ENCODE results near the gene SF3A1. TPM values are rescaled to one million over a fixed set of nuclear protein-coding genes. Genes with fewer than 3 reads are reported as not detected.

Gene SF3A1
- total RNA-seq, 1 experiment from 2014 or later = 97.1 TPM

DNA sequence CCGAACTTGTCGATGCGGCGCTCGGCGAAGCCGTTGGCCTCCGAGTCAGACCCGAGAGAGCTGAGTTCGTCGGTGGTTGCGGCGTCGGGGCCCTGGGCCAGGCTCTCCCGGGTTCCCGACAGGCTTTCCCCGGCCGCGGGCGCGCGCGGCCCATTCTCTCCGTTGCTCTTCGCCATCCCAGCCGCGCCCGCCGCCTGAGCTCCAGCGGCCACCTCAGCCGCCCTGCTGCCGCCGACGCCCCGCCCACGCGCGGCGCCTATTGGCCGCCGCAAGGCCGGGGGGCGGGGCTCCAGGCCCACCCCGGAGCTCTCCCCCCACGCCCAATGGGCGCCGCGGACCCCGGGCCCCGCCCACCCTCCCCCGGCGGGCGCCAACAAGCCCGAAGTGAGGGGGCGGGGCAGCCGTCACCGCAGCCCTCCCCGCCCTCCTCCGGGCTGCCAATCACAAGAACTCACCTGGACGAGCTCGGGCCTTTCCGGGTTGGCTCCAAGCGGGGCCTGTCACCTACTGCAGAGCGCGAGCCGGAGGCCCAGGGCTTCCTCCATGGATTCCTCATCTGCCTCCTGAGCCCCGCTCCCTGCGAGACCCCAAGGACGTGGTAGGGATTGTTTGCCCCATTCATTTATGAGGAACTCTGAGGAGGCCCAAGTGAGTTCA, 29.9 kb downstream of the SF3A1 start, which contains the start of gene TBC1D10A:
Gene TBC1D10A (minus strand): TSS at position 236 of the 657 bp plus-strand sequence. CDS start 60 bp downstream, at position 176.
- Histone ChIP-seq H3K36me3 (replicated peaks; ENCODE audit: control insufficient read depth, insufficient read depth, low read length) (peaks cover 1% of the 10 kb centered on the region; the same call in 1 of the 2 replicates), H3K27me3 (ENCODE audit: control insufficient read depth, insufficient read depth, low read length) (no peaks in the 10 kb centered on the region), H3K4me3 (ENCODE audit: insufficient read depth, low read depth, low read length) (peak within 1 kb of the TSS; percentile 95)
- DNase-seq = peak; percentile 100

DNA sequence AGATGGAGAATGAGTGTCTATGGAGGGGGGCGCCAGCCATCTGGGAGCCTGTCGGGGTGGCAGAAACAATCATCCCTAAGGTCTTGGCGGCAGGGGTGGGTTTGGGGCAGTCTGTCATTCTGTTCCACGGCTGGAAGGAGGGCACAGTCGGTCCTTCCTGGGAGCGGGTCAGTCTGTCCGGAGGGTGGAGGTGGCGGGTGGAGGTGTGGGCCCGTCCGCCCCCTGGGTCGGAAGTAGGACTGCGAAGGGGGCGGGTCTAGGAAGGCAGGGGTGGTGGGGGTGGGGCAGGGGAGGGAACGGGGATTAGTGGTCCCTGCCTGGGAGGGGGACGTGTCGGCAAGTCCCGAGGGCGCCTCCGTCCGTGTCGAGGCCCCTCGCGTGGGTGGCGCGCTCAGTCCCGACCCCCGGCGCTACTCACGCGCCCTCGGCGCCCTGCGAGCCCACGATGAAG, 30.4 kb downstream of the SF3A1 start:
- peaks cover 1% of the 10 kb centered on the region; the same call in 1 of the 2 replicates for H3K36me3 ChIP-seq (replicated peaks; ENCODE audit: control insufficient read depth, insufficient read depth, low read length)
- H3K27me3 ChIP-seq (ENCODE audit: control insufficient read depth, insufficient read depth, low read length) = no peaks in the 10 kb centered on the region
- peak overlapping the region; percentile 95 for H3K4me3 ChIP-seq (ENCODE audit: insufficient read depth, low read depth, low read length)
- DNase-seq = peak; percentile 89

GRCh38 chr22:30325724-30326254, 30.9 kb downstream of the SF3A1 start:
- DNase-seq = no peak

GRCh38 chr22:30325065-30325720, 31.5 kb downstream of the SF3A1 start:
- no peaks in the 10 kb centered on the region for H3K27me3 ChIP-seq (ENCODE audit: control insufficient read depth, insufficient read depth, low read length)
- no peaks in the 10 kb centered on the region for H3K36me3 ChIP-seq (replicated peaks; ENCODE audit: control insufficient read depth, insufficient read depth, low read length)
- no peak overlapping the region for H3K4me3 ChIP-seq (ENCODE audit: insufficient read depth, low read depth, low read length)
- no peak for DNase-seq

More at GRCh38 chr22:30325724-30326254, 30.9 kb downstream of the SF3A1 start:
- Histone ChIP-seq H3K4me3 (ENCODE audit: insufficient read depth, low read depth, low read length) (peak overlapping the region; percentile 95), H3K36me3 (replicated peaks; ENCODE audit: control insufficient read depth, insufficient read depth, low read length) (0 out of 2 replicates have a peak, but pooled peaks cover under 1% of the 10 kb centered on the region), H3K27me3 (ENCODE audit: control insufficient read depth, insufficient read depth, low read length) (no peaks in the 10 kb centered on the region)

- no peak for DNase-seq
- Histone ChIP-seq H3K36me3 (replicated peaks; ENCODE audit: control insufficient read depth, insufficient read depth, low read length) (no peaks in the 10 kb centered on the region; the same call in 1 of the 2 replicates), H3K27me3 (ENCODE audit: control insufficient read depth, insufficient read depth, low read length) (no peaks in the 10 kb centered on the region), H3K4me3 (ENCODE audit: insufficient read depth, low read depth, low read length) (no peak overlapping the region)
Measured at GRCh38 chr22:30324014-30324730, 32.5 kb downstream of the SF3A1 start.

GRCh38 chr22:30323246-30323645, 33.4 kb downstream of the SF3A1 start:
- DNase-seq = no peak
- no peaks in the 10 kb centered on the region; the same call in 1 of the 2 replicates for H3K36me3 ChIP-seq (replicated peaks; ENCODE audit: control insufficient read depth, insufficient read depth, low read length)
- no peaks in the 10 kb centered on the region for H3K27me3 ChIP-seq (ENCODE audit: control insufficient read depth, insufficient read depth, low read length)
- no peak overlapping the region for H3K4me3 ChIP-seq (ENCODE audit: insufficient read depth, low read depth, low read length)

GRCh38 chr22:30321461-30321860, 35.2 kb downstream of the SF3A1 start:
- no peak for DNase-seq
- no peaks in the 10 kb centered on the region for H3K27me3 ChIP-seq (ENCODE audit: control insufficient read depth, insufficient read depth, low read length)
- no peak overlapping the region for H3K4me3 ChIP-seq (ENCODE audit: insufficient read depth, low read depth, low read length)
- H3K36me3 ChIP-seq (replicated peaks; ENCODE audit: control insufficient read depth, insufficient read depth, low read length) = no peaks in the 10 kb centered on the region; the same call in 1 of the 2 replicates

DNA sequence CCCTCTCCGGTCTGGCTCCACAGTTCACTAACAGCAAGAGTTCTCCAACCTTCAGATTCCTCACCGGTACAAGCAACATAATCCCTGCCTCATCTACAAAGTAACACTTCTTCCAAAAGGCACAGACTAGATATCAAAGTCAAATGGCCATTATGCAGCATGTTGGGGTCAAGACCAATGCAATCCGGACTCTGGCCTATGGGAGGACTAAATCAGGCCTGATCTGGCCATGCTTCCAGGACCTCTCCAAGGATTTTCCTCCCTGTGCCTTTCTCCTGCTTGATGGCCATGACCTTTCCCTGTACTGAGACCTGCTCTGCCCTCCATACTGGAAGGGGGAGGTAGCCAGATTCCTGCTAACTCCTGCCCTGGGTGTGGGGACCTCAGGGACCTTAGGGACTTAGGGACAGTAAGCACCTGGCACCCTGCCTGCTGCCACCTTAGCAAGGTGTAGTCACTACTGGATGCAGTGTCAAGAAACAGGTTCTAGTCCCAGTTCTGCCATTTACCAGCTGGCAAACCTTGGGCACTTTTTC, 36.6 kb downstream of the SF3A1 start:
- DNase-seq = no peak
- Histone ChIP-seq H3K36me3 (replicated peaks; ENCODE audit: control insufficient read depth, insufficient read depth, low read length) (no peaks in the 10 kb centered on the region; the same call in 1 of the 2 replicates), H3K4me3 (ENCODE audit: insufficient read depth, low read depth, low read length) (no peak overlapping the region), H3K27me3 (ENCODE audit: control insufficient read depth, insufficient read depth, low read length) (no peaks in the 10 kb centered on the region)

DNA sequence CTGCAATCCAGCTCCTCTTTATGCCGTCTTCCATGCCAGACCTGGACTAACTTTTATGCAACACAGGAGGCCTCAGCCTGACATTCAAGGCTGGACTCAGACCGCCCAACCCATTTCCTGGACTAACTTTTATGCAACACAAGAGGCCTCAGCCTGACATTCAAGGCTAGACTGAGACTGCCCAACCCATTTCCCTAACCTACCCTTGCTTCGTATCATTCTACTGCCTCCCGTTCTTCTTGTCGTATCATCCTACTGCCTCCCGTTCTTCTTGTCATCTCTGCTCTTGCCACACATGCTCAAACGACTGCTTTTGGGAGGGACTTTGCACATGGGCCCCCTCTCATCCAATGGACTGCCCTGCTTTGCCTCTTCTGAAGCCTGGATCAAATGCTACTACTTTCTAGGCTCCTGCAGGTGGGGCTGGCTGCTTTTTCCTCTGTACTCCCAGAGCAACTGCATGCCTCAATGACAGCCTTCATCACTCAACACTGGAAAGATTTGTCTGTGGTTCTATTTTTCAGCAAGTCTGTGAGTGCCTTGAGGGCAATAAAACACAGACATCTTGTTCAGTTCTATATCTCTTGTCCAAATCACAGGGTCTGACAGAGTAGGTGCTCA, 37.8 kb downstream of the SF3A1 start:
- no peak for DNase-seq
- H3K27me3 ChIP-seq (ENCODE audit: control insufficient read depth, insufficient read depth, low read length) = no peaks in the 10 kb centered on the region
- H3K4me3 ChIP-seq (ENCODE audit: insufficient read depth, low read depth, low read length) = no peak overlapping the region
- no peaks in the 10 kb centered on the region; the same call in 1 of the 2 replicates for H3K36me3 ChIP-seq (replicated peaks; ENCODE audit: control insufficient read depth, insufficient read depth, low read length)

GRCh38 chr22:30317778-30318177, 38.9 kb downstream of the SF3A1 start:
- H3K27me3 ChIP-seq (ENCODE audit: control insufficient read depth, insufficient read depth, low read length) = no peaks in the 10 kb centered on the region
- DNase-seq = no peak
- no peaks in the 10 kb centered on the region; the same call in 1 of the 2 replicates for H3K36me3 ChIP-seq (replicated peaks; ENCODE audit: control insufficient read depth, insufficient read depth, low read length)
- H3K4me3 ChIP-seq (ENCODE audit: insufficient read depth, low read depth, low read length) = no peak overlapping the region

DNA sequence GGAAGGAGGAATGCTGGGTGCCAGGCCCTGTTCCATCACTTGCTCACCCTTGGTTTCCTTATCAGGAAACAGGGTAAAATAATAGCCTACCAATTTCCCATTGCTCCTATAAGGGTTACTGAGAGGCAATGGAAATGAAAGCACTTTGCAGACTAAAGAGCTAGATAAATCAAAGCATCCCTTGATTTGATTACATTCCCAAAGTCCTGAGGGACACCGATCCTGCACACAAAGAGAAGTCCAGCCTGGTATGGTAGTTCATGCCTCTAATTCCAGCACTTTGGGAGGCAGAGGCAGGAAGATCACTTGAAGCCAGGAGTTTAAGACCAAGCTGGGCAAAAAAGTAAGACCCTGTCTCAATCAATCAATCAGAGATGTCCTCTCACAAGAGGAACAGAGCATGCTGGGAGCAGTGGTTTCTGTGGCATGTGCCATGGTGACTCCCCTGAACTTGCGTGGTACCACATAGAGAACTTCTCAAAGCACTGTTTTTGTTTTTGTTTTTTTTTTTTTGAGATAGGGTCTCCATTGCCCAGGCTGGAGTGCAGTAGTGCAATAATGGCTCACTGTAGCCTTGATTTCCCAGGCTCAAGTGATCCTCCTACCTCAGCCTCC, 40.6 kb downstream of the SF3A1 start:
- no peak for DNase-seq
- Histone ChIP-seq H3K27me3 (ENCODE audit: control insufficient read depth, insufficient read depth, low read length) (no peaks in the 10 kb centered on the region), H3K4me3 (ENCODE audit: insufficient read depth, low read depth, low read length) (no peak overlapping the region), H3K36me3 (replicated peaks; ENCODE audit: control insufficient read depth, insufficient read depth, low read length) (no peaks in the 10 kb centered on the region; the same call in 1 of the 2 replicates)

- Histone ChIP-seq H3K36me3 (replicated peaks; ENCODE audit: control insufficient read depth, insufficient read depth, low read length) (no peaks in the 10 kb centered on the region; the same call in 1 of the 2 replicates), H3K4me3 (ENCODE audit: insufficient read depth, low read depth, low read length) (no peak overlapping the region), H3K27me3 (ENCODE audit: control insufficient read depth, insufficient read depth, low read length) (no peaks in the 10 kb centered on the region)
- DNase-seq = no peak
Measured at GRCh38 chr22:30314915-30315314, 41.8 kb downstream of the SF3A1 start.

- no peaks in the 10 kb centered on the region for H3K27me3 ChIP-seq (ENCODE audit: control insufficient read depth, insufficient read depth, low read length)
- no peak for DNase-seq
- no peaks in the 10 kb centered on the region for H3K36me3 ChIP-seq (replicated peaks; ENCODE audit: control insufficient read depth, insufficient read depth, low read length)
- no peak overlapping the region for H3K4me3 ChIP-seq (ENCODE audit: insufficient read depth, low read depth, low read length)
Measured at GRCh38 chr22:30313527-30314363, 42.9 kb downstream of the SF3A1 start.

Data from H7 (cell line).